HUES6 (cell line): ENCODE results near the gene NKAPD1.
A peak's percentile ranks its signal among the peaks of the same experiment; 100 is the strongest.
"Not testable (repeated sequence)": the region's sequence is repeated elsewhere in the genome, so short reads cannot be mapped to it uniquely, and the experiment has no call there.

Experiments used
- H3K27ac ChIP-seq: 2 replicates; pipeline ENCODE4 v1.7.0; 2013; ENCODE audit warnings: low read depth, mild to moderate bottlenecking, low read length, inconsistent platforms
- H3K27me3 ChIP-seq: 2 replicates; pipeline ENCODE4 v1.6.1; 2013; ENCODE audit warnings: low read length; ENCODE audit not compliant: control insufficient read depth, insufficient read depth
- H3K36me3 ChIP-seq: 2 replicates; pipeline ENCODE4 v1.6.1; 2013; ENCODE audit warnings: low read length; ENCODE audit not compliant: control insufficient read depth, insufficient read depth
- H3K4me1 ChIP-seq: 2 replicates; pipeline ENCODE4 v1.6.1; 2013; ENCODE audit warnings: low read length; ENCODE audit not compliant: control insufficient read depth, insufficient read depth
- H3K4me3 ChIP-seq: 2 replicates; pipeline ENCODE4 v1.5.1; 2013; ENCODE audit warnings: low read depth, low read length
- H3K9ac ChIP-seq: one replicate; pipeline ENCODE4 v1.6.1; 2013; ENCODE audit warnings: mild to moderate bottlenecking, low read length
- H3K9me3 ChIP-seq: 2 replicates; pipeline ENCODE4 v1.6.1; 2013; ENCODE audit warnings: low read depth, low read length; ENCODE audit not compliant: control insufficient read depth, insufficient read depth

Gene NKAPD1

DNA sequence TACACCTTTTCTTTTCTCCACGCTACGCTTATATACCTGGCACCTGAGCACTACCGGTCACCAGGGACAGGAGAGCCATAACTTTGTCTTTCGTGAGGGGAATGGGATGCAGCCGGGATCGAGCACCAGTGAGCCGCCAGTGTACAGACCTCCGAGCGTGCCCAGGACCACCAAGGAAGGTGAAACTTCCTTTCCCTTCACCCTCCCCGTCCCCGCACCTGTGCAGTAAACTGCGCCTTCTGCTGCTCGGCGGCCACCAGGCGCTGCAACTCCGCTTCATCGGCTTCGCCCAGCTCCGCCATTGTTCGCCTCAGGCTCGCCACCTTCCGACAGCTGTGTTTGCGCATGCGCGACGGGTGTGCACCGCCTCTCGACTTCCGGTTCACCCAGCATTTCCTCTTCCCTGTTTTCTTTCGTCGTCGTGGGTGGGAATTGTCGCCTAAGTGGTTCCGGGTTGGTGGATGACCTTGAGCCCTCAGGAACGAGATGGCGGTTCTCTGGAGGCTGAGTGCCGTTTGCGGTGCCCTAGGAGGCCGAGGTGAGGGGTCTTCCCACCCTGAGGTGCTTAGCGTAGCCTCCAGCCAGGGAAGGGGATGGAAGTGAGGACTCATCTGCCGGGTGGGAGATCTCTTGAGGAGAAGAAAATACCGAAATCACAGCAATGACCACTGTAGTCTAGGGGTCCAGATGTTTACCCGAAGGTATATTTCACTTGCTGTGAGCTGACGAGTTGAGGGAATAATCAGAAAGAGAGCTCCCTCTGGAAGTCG, 12.5 kb downstream of the NKAPD1 start, which contains the start of the genes SDHD and TIMM8B:
Gene SDHD, plus strand, starts transcription at position 452 of the 770 bp plus-strand sequence. Its CDS starts 35 bp downstream, at position 487.
Gene TIMM8B, minus strand, starts transcription at position 335 of the 770 bp plus-strand sequence. Its CDS starts 33 bp downstream, at position 302.
- peak within 1 kb of the TSS; percentile 27; the same call in 1 of the 2 replicates for H3K27ac ChIP-seq
- peaks cover 80% of the 10 kb centered on the region for H3K36me3 ChIP-seq
- no peaks in the 10 kb centered on the region for H3K9me3 ChIP-seq
- H3K4me3 ChIP-seq = peak within 1 kb of the TSS; percentile 84
- no peaks in the 10 kb centered on the region; the same call in 1 of the 2 replicates for H3K4me1 ChIP-seq
- H3K9ac ChIP-seq = peak within 1 kb of the TSS; percentile 93
- H3K27me3 ChIP-seq = no peaks in the 10 kb centered on the region

- Histone ChIP-seq H3K4me3 (peak overlapping the region; percentile 84), H3K27ac (peak overlapping the region; percentile 27; the same call in 1 of the 2 replicates), H3K9ac (peak overlapping the region; percentile 93), H3K36me3 (peaks cover 80% of the 10 kb centered on the region), H3K4me1 (no peaks in the 10 kb centered on the region; the same call in 1 of the 2 replicates), H3K27me3 (no peaks in the 10 kb centered on the region), H3K9me3 (no peaks in the 10 kb centered on the region)
Measured at GRCh38 chr11:112087212-112087611, 13.1 kb downstream of the NKAPD1 start.

DNA sequence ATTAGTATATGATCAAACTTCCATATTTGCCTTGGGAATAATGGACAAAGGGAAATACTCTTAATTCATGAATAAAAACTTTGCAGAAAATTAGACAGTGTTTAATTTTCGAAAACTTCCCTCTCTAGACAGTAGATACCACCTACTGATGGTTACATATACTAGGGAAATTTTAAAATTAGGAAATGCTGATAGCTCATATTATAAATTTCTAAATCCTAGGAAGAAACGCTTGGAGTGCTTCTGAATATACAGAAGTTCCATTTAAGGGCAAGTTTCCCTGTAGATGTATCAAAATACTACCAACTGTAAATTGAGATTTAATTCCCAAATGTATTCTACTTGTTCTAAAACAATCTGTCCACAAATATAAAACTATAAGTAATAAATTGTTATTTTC, 21.2 kb downstream of the NKAPD1 start:
- not testable (repeated sequence) for H3K4me3 ChIP-seq, H3K27ac ChIP-seq, H3K27me3 ChIP-seq, H3K4me1 ChIP-seq, H3K9ac ChIP-seq, H3K9me3 ChIP-seq
- H3K36me3 ChIP-seq = peaks cover 59% of the 10 kb centered on the region

DNA sequence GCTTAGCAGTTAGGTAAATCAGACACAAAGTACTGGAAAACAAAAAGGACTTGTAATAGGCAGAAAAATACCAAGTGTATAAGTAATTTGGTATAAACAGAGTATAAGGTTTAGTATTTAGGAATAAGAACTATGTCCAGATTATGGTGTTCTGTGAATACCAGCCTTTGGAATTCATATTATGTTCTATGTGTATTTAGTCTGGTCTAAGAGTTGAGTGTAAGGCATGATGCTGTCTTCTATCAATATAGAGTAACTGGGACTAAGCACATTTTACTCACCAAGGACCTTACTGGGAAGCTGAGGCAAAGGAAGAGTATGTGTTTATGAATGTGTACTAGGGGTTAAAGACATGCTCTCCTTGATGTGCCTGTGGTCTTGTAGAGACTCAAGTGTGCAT, 22.1 kb downstream of the NKAPD1 start:
- H3K9me3 ChIP-seq = no peaks in the 10 kb centered on the region
- no peak overlapping the region for H3K27ac ChIP-seq
- H3K36me3 ChIP-seq = peaks cover 51% of the 10 kb centered on the region
- no peak overlapping the region for H3K9ac ChIP-seq
- H3K27me3 ChIP-seq = no peaks in the 10 kb centered on the region
- H3K4me1 ChIP-seq = no peaks in the 10 kb centered on the region
- no peak overlapping the region for H3K4me3 ChIP-seq

GRCh38 chr11:112097734-112098528, 23.8 kb downstream of the NKAPD1 start:
- Histone ChIP-seq H3K36me3 (peaks cover 34% of the 10 kb centered on the region), H3K27ac (no peak overlapping the region), H3K9ac (no peak overlapping the region), H3K9me3 (no peaks in the 10 kb centered on the region), H3K27me3 (no peaks in the 10 kb centered on the region), H3K4me1 (no peaks in the 10 kb centered on the region), H3K4me3 (no peak overlapping the region)

GRCh38 chr11:112100462-112100861, 26.4 kb downstream of the NKAPD1 start:
- no peak overlapping the region for H3K9ac ChIP-seq

DNA sequence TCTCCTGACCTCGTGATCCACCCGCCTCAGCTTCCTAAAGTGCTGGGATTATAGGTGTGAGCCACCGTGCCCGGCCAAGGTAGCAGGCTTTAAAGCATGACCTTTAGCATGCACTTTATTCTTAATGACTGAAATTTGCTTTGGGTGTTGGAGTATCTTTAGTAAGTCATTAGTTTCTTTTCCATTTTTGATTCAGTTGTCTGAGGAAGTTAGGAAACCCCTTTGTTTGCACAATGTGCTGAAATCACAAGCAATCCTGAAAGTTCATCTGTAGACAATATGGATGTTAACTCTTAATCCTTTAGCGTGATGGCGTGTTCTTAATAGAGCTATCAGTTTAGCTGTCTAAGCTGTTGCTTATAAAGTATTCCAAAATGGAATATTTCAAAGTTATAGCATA, 29.3 kb downstream of the NKAPD1 start:
- Histone ChIP-seq H3K27me3 (no peaks in the 10 kb centered on the region), H3K27ac (no peak overlapping the region), H3K9ac (no peak overlapping the region)

More at GRCh38 chr11:112100462-112100861, 26.4 kb downstream of the NKAPD1 start:
- H3K27ac ChIP-seq = no peak overlapping the region
- H3K4me3 ChIP-seq = no peak overlapping the region
- H3K36me3 ChIP-seq = peaks cover 16% of the 10 kb centered on the region
- H3K27me3 ChIP-seq = no peaks in the 10 kb centered on the region
- no peaks in the 10 kb centered on the region for H3K9me3 ChIP-seq
- H3K4me1 ChIP-seq = no peaks in the 10 kb centered on the region

GRCh38 chr11:112106070-112106469, 32.0 kb downstream of the NKAPD1 start:
- H3K4me3 ChIP-seq = no peak overlapping the region
- H3K9me3 ChIP-seq = no peaks in the 10 kb centered on the region
- H3K27me3 ChIP-seq = no peaks in the 10 kb centered on the region
- H3K9ac ChIP-seq = no peak overlapping the region
- H3K27ac ChIP-seq = no peak overlapping the region
- H3K4me1 ChIP-seq = no peaks in the 10 kb centered on the region
- no peaks in the 10 kb centered on the region for H3K36me3 ChIP-seq

More for the DNA sequence above, 29.3 kb downstream of the NKAPD1 start:
- Histone ChIP-seq H3K4me3 (no peak overlapping the region), H3K4me1 (no peaks in the 10 kb centered on the region), H3K36me3 (no peaks in the 10 kb centered on the region), H3K9me3 (no peaks in the 10 kb centered on the region)

DNA sequence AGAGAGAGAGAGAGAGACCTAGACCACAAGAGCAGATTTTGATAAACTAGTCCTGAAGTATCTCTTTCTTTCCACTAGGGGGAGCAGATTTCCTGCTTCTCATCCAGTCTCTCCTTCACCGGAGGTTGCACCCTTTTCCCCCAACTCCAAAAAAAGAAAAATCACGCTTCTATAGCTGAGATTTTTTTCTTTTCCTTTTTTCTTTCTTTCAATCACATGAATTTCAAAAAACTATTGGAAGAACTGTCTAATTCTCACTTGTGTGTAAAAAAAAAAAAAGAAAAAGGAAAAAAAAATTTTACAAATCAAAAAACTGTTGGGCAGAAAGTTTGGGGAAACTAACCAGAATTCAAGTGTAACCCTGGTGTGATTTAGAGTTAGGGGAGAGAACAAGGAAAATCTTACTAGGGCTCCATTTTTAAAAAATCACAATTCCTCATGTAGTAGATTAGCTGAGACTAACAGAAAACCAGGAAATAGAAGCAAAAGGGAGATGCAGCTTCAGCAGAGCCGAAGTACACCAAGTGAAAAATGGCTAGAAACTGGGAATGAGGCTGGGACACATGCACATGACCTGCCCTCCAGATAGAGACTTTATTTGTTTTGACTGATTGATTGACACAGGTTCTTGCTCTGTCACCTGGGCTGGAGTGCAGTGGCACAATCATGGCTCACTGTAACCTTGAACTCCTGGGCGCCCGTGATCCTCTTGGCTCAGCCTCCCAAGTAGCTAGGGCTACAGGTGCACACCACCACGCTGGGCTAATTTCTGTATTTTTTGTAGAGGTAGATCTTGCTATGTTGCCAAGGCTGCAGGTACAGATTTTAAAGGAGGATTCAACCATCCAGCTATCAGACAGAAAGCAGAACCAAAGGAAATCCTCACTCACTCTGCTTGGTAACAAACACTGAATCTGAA, 39.7 kb downstream of the NKAPD1 start:
- H3K27me3 ChIP-seq = no peaks in the 10 kb centered on the region
- H3K27ac ChIP-seq = no peak overlapping the region
- no peak overlapping the region for H3K4me3 ChIP-seq
- no peaks in the 10 kb centered on the region for H3K9me3 ChIP-seq
- H3K4me1 ChIP-seq = no peaks in the 10 kb centered on the region
- no peak overlapping the region for H3K9ac ChIP-seq
- H3K36me3 ChIP-seq = no peaks in the 10 kb centered on the region

DNA sequence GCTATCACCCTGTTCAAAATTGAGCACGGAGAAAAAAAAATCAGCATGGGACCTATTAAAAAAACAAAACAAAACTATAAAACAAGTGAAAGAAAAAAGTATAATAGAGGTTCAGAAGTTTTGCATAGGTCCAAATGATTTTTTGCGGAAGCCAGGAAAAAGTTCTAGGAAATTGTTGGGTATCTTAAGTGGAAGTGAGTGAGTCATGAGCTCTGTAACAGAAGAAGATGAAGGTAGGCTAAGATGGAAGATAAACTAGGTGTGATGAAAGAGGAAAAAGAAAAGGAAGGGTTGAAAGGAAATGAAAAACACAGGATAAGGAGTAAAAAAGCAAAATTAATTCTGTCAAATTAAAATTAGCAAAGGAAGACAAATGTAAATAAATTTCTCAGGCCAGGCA, 40.4 kb downstream of the NKAPD1 start:
- H3K4me1 ChIP-seq = no peaks in the 10 kb centered on the region
- no peaks in the 10 kb centered on the region for H3K9me3 ChIP-seq
- no peak overlapping the region for H3K4me3 ChIP-seq
- H3K9ac ChIP-seq = no peak overlapping the region
- H3K27me3 ChIP-seq = no peaks in the 10 kb centered on the region
- H3K27ac ChIP-seq = no peak overlapping the region
- no peaks in the 10 kb centered on the region for H3K36me3 ChIP-seq
